ENCODE results near the gene RIN3.

DNA sequence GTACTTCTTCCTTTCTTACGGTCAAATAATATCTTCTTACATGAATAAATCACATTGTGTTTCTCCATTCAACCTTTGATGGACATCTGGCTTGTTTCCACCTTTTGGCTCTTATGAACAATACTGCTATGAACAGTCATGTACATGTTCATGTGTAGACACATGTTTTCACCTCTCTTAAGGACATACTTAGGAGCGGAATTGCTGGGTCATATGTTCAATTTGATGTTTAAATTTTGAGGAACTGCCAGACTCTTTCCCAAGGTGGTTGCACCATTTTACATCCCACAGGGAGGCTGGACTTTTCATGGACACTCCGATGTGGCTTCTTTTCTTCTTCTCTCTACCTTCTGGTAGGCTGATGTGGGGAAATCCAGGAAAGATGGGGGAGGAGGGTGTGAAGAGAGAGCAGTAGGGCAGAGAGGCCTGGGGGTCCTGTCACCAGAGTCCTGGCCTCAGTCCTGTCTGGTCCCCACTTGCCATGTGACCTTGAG is 218.1 kb downstream of the RIN3 start:
- TF ChIP-seq, protein P1, sequence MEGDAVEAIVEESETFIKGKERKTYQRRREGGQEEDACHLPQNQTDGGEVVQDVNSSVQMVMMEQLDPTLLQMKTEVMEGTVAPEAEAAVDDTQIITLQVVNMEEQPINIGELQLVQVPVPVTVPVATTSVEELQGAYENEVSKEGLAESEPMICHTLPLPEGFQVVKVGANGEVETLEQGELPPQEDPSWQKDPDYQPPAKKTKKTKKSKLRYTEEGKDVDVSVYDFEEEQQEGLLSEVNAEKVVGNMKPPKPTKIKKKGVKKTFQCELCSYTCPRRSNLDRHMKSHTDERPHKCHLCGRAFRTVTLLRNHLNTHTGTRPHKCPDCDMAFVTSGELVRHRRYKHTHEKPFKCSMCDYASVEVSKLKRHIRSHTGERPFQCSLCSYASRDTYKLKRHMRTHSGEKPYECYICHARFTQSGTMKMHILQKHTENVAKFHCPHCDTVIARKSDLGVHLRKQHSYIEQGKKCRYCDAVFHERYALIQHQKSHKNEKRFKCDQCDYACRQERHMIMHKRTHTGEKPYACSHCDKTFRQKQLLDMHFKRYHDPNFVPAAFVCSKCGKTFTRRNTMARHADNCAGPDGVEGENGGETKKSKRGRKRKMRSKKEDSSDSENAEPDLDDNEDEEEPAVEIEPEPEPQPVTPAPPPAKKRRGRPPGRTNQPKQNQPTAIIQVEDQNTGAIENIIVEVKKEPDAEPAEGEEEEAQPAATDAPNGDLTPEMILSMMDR (conservative IDR thresholded peaks at IDR 0.05; ENCODE audit: low read depth, low read length): no peak
- TF ChIP-seq NFE2L2 (IDR thresholded peaks at IDR 0.05; ENCODE audit: low read depth, low read length): no peak
